Tracheal epithelial cell (primary cell): Measurements from ENCODE around the gene ZNF592. TPM values are rescaled to one million over a fixed set of nuclear protein-coding genes. Genes with fewer than 3 reads are reported as not detected.

Experiments used
- total RNA-seq: library from RNA; depleted of rRNA; stranded (reverse); fragments of >200 nt; gene quantifications from 2 replicates; pipeline ENCODE4 v1.2.1, GENCODE V29; 2014

Gene ZNF592
- total RNA-seq: 2.9 and 5.1 TPM in 2 replicates

GRCh38 chr15:84748274-84749110 lies at the start of gene ZNF592:
Gene ZNF592, plus strand, starts transcription at chr15:84748592. Its CDS starts 34,084 bp downstream, at chr15:84782676.

GRCh38 chr15:84716036-84716732 lies 32.2 kb upstream of the ZNF592 start, which contains the start of gene SEC11A:
Gene SEC11A, minus strand, starts transcription at chr15:84716139. Its CDS starts 64 bp downstream, at chr15:84716075.

DNA sequence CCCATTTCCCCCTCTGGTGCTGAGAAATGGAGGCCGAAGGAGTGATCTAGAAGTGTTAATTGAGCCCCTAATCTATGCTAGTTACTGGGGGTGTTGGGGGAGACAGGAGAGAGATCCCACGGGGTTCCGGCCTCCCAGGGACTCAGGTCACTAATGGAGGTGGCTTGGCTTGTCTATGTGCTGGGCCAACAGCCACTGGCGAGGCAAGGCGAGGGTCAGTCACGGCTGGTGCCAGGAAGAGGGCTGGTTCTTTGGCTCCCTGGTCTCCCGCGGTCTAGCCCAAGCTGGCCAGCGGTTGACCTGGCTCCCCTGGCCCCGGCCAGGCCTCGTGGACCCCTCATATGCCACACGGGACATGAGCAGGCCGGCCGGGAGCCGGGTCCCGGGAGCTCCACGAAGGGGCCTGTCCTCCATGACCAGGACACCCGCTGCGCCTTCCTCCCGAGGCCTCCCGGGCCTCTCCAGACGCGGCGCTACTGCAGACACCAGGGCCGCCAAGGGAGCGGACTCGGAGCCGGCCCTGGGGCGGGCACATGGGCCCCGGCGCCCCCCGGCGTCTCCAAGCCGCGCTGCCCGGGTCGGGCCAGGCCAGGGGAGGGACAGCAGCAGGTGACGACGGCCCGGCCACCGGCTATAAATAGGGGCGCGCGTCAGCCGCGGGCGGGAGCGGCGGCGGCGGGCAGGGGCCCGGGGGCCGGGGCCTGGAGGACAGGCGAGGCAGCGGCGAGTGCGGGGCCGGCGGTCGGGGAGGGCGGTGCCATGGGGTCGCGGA lies 68.5 kb downstream of the ZNF592 start, which contains the start of gene ALPK3:
Gene ALPK3 (plus strand): TSS at position 663 of the 772 bp plus-strand sequence. CDS start 97 bp downstream, at position 760.

Other genes starting within 250 kb of the ZNF592 start
- gene ZSCAN2, start 147.6 kb upstream of the ZNF592 start, total RNA-seq: 6.6 and 13.0 TPM in 2 replicates
- gene WDR73, start 94.3 kb upstream of the ZNF592 start, total RNA-seq: 19.3 and 25.2 TPM in 2 replicates
- 1.7 and 4.7 TPM in 2 replicates for gene NMB, start 90.4 kb upstream of the ZNF592 start, total RNA-seq
- gene SEC11A, start 32.5 kb upstream of the ZNF592 start, total RNA-seq: 164 and 172 TPM in 2 replicates
- under 0.01 and 4.1 TPM in 2 replicates for gene ALPK3, start 68.8 kb downstream of the ZNF592 start, total RNA-seq
- not detected in 2 replicates for gene SLC28A1, start 136.1 kb downstream of the ZNF592 start, total RNA-seq
- 16.0 and 17.4 TPM in 2 replicates for gene PDE8A, start 233.3 kb downstream of the ZNF592 start, total RNA-seq